Kidney epithelial cell (primary cell): ENCODE measurements around the gene IKZF5. TPM values are rescaled to one million over a fixed set of nuclear protein-coding genes. Genes with fewer than 3 reads are reported as not detected.

Experiments used
- DNase-seq: peaks from one replicate; pipeline ENCODE4 v3.0.0-alpha.2; 2010; ENCODE audit warnings: low read depth
- H3K27me3 ChIP-seq: 2 replicates; pipeline ENCODE4 v1.6.0; 2011; ENCODE audit warnings: low read length; ENCODE audit not compliant: control insufficient read depth, insufficient read depth
- H3K36me3 ChIP-seq: 2 replicates; pipeline ENCODE4 v1.5.1; 2011; ENCODE audit warnings: low read length; ENCODE audit not compliant: control insufficient read depth, insufficient read depth
- H3K4me3 ChIP-seq: 2 replicates; pipeline ENCODE4 v1.5.1; 2011; ENCODE audit warnings: low read depth, mild to moderate bottlenecking, control low read depth, low read length
- total RNA-seq: library from RNA; depleted of rRNA; stranded (reverse); fragments of >200 nt; gene quantifications from 2 replicates; pipeline ENCODE4 v1.2.3, GENCODE V29; 2015
- TF ChIP-seq, protein P1 (sequence below): IDR thresholded peaks from 2 replicates; pipeline ENCODE4 v1.5.1; 2011; ENCODE audit warnings: mild to moderate bottlenecking, moderate library complexity, low read length, control low read depth, inconsistent platforms; ENCODE audit not compliant: insufficient read depth, poor library complexity, severe bottlenecking

Gene IKZF5
- total RNA-seq, 1 donor from 2014 or later: 3.0 TPM

DNA sequence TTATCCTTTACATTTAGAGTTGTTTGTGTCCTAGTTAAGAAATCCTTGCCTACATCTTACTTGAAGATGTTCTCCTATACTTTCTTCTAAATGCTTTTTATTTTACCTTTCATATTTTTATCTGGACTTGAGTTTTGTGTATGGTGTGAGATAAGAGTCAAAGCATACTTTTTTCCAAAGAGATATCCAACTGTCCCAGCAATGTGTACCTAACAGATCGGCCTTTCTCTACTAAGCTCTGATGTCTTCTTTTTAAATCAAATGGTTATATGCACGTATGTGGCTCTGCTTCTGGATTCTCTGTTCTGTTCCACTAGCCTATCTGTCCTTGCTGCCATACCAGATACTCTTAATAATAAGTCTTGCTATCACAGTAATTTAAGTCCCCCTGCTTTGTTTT, 7.2 kb downstream of the IKZF5 start:
- H3K27me3 ChIP-seq: no peaks in the 10 kb centered on the region
- DNase-seq: no peak
- no peak overlapping the region for H3K4me3 ChIP-seq
- no peaks in the 10 kb centered on the region for H3K36me3 ChIP-seq
- TF ChIP-seq, protein P1, sequence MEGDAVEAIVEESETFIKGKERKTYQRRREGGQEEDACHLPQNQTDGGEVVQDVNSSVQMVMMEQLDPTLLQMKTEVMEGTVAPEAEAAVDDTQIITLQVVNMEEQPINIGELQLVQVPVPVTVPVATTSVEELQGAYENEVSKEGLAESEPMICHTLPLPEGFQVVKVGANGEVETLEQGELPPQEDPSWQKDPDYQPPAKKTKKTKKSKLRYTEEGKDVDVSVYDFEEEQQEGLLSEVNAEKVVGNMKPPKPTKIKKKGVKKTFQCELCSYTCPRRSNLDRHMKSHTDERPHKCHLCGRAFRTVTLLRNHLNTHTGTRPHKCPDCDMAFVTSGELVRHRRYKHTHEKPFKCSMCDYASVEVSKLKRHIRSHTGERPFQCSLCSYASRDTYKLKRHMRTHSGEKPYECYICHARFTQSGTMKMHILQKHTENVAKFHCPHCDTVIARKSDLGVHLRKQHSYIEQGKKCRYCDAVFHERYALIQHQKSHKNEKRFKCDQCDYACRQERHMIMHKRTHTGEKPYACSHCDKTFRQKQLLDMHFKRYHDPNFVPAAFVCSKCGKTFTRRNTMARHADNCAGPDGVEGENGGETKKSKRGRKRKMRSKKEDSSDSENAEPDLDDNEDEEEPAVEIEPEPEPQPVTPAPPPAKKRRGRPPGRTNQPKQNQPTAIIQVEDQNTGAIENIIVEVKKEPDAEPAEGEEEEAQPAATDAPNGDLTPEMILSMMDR: no peak

DNA sequence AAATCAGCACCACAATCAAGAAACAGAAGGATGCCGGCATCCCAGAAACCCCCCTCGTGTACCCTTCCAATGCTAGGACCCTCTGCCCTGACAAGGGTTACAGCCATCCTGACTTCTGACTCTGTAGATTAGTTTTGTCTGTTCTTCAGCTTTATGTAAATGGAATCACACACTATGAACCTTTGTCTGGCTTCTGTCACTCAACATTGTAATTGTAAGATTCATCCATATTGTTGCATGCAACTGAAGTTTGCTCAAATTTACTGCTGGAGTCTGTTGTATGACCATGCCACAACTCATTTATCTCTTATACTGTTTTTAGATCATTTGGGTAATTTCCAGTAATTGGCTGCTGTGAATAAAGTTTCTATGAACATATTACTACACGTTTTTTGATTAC, 8.4 kb downstream of the IKZF5 start:
- TF ChIP-seq, protein P1: no peak
- DNase-seq: no peak
- Histone ChIP-seq H3K36me3 (no peaks in the 10 kb centered on the region), H3K27me3 (no peaks in the 10 kb centered on the region), H3K4me3 (no peak overlapping the region)

DNA sequence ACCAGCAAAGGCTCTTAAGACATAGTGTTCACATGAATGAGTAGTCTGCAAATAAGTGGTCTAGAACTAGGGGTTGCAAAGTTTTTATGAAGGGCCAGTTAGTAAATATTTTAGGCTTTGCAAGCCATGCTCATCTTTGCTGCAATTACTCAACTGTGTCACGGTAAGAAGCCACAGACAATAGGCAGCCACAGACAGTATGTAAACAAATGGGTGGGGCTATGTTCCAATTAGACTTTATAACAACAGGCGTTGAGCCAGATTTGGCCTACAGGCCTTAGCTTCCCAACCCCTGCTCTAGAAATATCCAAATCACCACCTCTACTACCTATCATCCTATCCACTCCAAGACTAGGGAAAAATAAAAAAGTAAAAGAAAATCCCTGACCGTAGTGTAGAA, 9.2 kb downstream of the IKZF5 start:
- TF ChIP-seq, protein P1: no peak
- Histone ChIP-seq H3K27me3 (no peaks in the 10 kb centered on the region), H3K4me3 (no peak overlapping the region), H3K36me3 (no peaks in the 10 kb centered on the region)
- no peak for DNase-seq

DNA sequence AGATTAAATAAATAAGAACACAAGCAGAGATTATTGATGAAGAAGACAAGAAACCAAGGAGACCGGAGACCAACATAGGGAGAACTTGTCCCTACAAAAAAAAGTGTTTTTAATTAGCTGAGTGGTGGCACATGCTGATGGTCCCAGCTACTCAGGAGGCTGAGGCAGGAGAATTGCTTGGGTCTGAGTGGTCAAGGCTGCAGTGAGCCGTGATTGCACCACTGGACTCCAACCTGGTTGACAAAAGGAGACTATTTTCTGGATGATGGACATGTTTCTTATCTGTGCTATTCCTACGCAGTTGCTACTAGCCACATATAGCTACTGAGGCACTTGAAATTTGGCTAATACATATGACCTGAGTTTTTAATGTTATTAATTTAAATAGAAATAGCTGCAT, 9.7 kb downstream of the IKZF5 start:
- Histone ChIP-seq H3K36me3 (peaks cover under 1% of the 10 kb centered on the region), H3K4me3 (no peak overlapping the region), H3K27me3 (no peaks in the 10 kb centered on the region)
- DNase-seq: no peak
- TF ChIP-seq, protein P1: no peak

DNA sequence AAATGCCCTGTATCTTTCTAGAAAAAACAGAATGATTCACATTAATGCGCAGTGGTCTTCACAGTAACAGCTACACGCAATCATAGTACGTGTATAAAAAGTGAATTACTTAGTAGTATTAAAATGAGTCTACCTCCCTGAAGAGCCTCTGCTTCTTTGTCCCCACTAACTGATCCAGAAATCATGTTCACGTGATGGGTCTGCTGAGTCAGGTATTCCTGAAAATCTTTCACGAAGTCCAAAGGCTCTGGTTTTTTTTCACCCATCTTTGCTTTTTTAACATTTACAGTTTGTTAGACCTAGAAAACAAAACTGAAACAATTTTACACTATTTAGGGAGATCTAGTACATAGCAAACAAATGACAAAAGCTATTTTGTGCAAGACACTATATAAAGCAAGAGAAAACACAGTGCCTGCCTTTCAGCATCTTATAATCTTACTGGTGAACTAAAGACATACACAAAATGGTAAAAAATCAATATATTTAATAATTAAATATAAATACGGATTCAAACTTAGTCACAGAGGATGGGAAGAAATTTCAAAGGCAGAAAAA, 10.2 kb downstream of the IKZF5 start:
- DNase-seq: no peak
- Histone ChIP-seq H3K27me3 (no peaks in the 10 kb centered on the region), H3K36me3 (peaks cover 1% of the 10 kb centered on the region), H3K4me3 (no peak overlapping the region)
- TF ChIP-seq, protein P1: no peak

DNA sequence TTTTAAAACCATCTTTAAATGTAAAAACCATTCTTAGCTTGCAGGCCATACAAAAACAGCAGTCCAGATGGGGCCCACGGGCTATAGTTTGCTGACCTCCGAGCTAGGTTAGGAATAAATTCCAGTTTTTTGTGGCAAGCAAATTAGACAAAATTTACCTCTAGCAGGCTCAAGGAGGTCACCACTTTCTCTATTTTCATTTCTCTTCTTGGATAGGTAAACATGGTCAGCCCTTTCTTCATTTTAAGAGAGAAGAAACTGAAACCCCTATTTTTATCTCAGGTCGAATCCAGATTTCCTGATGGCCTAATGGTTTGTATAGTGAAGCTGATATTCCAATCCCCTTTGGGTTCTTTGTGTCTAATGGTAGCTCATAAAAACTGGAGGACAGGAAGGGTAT, 10.7 kb downstream of the IKZF5 start:
- Histone ChIP-seq H3K27me3 (no peaks in the 10 kb centered on the region), H3K4me3 (no peak overlapping the region), H3K36me3 (peaks cover 1% of the 10 kb centered on the region)
- TF ChIP-seq, protein P1: no peak
- no peak for DNase-seq
